Vagina (tissue), 2 donors: Measurements from ENCODE around the gene ENTHD1.

Experiments
- CTCF ChIP-seq, 3 experiments: fragments of 450-650 bp in 2 of 3; fragments of 200-600 bp in 1 of 3; sonication (generic) in 1 of 3; IDR thresholded peaks; one replicate each; pipeline ENCODE4 v1.5.1; 2017 to 2019; ENCODE audit warnings: antibody characterized with exemption in 3 of 3, mild to moderate bottlenecking in 2 of 3, moderate library complexity in 2 of 3
- POLR2A ChIP-seq, 2 donors: fragments of 450-650 bp; IDR thresholded peaks; one replicate each; pipeline ENCODE4 v1.6.1; 2017; ENCODE audit warnings: antibody characterized with exemption in 2 of 2, mild to moderate bottlenecking in 2 of 2, moderate library complexity in 2 of 2

GRCh38 chr22:39907605-39908097 is 14.1 kb upstream of the ENTHD1 start:
- TF ChIP-seq POLR2A (IDR thresholded peaks at IDR 0.05): no peak
- TF ChIP-seq CTCF (IDR thresholded peaks at IDR 0.05): no peak
